Motor neuron (in vitro differentiated cells): Measurements from ENCODE around the gene LYVE1. TPM values are rescaled to one million over a fixed set of nuclear protein-coding genes. Genes with fewer than 3 reads are reported as not detected.

ENCODE experiments used
- ATAC-seq, 8 experiments: fragments of 200-7000 bp; cut with Tn5 transposase; replicated peaks in 6 of 8; 2 replicates each; pipeline ENCODE4 v1.8.0; 2021; ENCODE audit warnings: mild to moderate bottlenecking in 8 of 8, moderate library complexity in 8 of 8
- H3K27ac ChIP-seq, 2 donors: fragments of 250-450 bp; sonication (Bioruptor Pico); 2 replicates each; pipeline ENCODE4 v1.9.0; 2021; ENCODE audit warnings: antibody characterized with exemption in 2 of 2, mild to moderate bottlenecking in 2 of 2, moderate library complexity in 1 of 2
- H3K4me1 ChIP-seq, 2 donors: fragments of 250-450 bp; sonication (Bioruptor Pico); replicated peaks in 1 of 2; 2 replicates each; pipeline ENCODE4 v1.6.1; 2021; ENCODE audit warnings: antibody characterized with exemption in 2 of 2, mild to moderate bottlenecking in 2 of 2, moderate library complexity in 1 of 2
- H3K4me3 ChIP-seq, 5 donors: fragments of 250-450 bp; sonication (Bioruptor Pico); 2 replicates each; pipeline ENCODE4 v1.9.0; 2021; ENCODE audit warnings: antibody characterized with exemption in 5 of 5, mild to moderate bottlenecking in 5 of 5, moderate library complexity in 4 of 5
- WGBS, 10 experiments: fragments of 450-650 bp; shearing (Covaris generic); methylation state at CpG; one replicate each; pipeline ENCODE4 v1.0.0; 2022; 5-methylcytosine and 5-hydroxymethylcytosine counted together
- in situ Hi-C, 9 experiments: fragments of 400-800 bp; cut with MboI; loops; one replicate each; pipeline ENCODE4 v1.15.0; 2021; ENCODE audit warnings: low sequenced_read_pairs in 9 of 9, low pct_unique_long_range_greater_than_20kb in 2 of 9; ENCODE audit not compliant: unreplicated experiment in 9 of 9
- total RNA-seq, 8 experiments: library from RNA; unstranded; fragments of 300-600 nt; gene quantifications; 2 replicates each; pipeline versions ENCODE4 v1.2.3 to v1.2.4, GENCODE V29; 2022

Gene LYVE1
- under 1 TPM in 7 of 8 experiments, not detected in 1; 0.09 to 1.00 (median 0.24) TPM for total RNA-seq

GRCh38 chr11:10568486-10568941 is at the start of gene LYVE1:
Gene LYVE1 (minus strand): TSS chr11:10568665. CDS start chr11:10568532, 133 bp downstream.
- Histone ChIP-seq H3K4me3 (no peak within 1 kb of the TSS), H3K27ac (no peak within 1 kb of the TSS), H3K4me1 (no peaks in the 10 kb centered on the region)
- in situ Hi-C loops = no loop called here
- WGBS, 10 experiments = 56 to 100% (median 77%) methylated on average over 1 to 5 of the region's 7 CpGs; no CpG with 5 or more reads in 1 of the 10 experiments
- no peak for ATAC-seq

GRCh38 chr11:10617551-10617950 is 49.1 kb upstream of the LYVE1 start:
- H3K4me1 ChIP-seq = no peaks in the 10 kb centered on the region
- WGBS, 10 experiments = 20 to 100% (median 88%) methylated on average over 1 of the region's 1 CpG; no CpG with 5 or more reads in 1 of the 10 experiments
- no peak overlapping the region for H3K27ac ChIP-seq
- no peak overlapping the region for H3K4me3 ChIP-seq
- in situ Hi-C loops = no loop called here
- ATAC-seq = no peak

GRCh38 chr11:10611979-10612862 is 43.8 kb upstream of the LYVE1 start:
- no peak overlapping the region for H3K27ac ChIP-seq
- H3K4me1 ChIP-seq = no peaks in the 10 kb centered on the region
- in situ Hi-C loops = no loop called here
- H3K4me3 ChIP-seq = no peak overlapping the region
- WGBS, 10 experiments = 62 to 89% (median 85%) methylated on average over 4 to 9 of the region's 9 CpGs; no CpG with 5 or more reads in 2 of the 10 experiments
- ATAC-seq = no peak

- ATAC-seq = no peak
- H3K4me3 ChIP-seq = no peak overlapping the region
- 74 to 100% (median 95%) methylated on average over 1 to 3 of the region's 3 CpGs; no CpG with 5 or more reads in 4 of the 10 experiments for WGBS, 10 experiments
- H3K4me1 ChIP-seq = peaks cover 5 to 6% of the 10 kb centered on the region in 2 donors
- in situ Hi-C loops = no loop called here
- H3K27ac ChIP-seq = no peak overlapping the region
These were observed 41.2 kb upstream of the LYVE1 start for GRCh38 chr11:10609636-10610035.

GRCh38 chr11:10608584-10608983 is 40.1 kb upstream of the LYVE1 start:
- peaks cover 5 to 6% of the 10 kb centered on the region in 2 donors for H3K4me1 ChIP-seq
- H3K4me3 ChIP-seq = no peak overlapping the region
- in situ Hi-C loops = no loop called here
- ATAC-seq = no peak
- H3K27ac ChIP-seq = no peak overlapping the region

- Histone ChIP-seq H3K27ac (no peak overlapping the region), H3K4me1 (peaks cover 5 to 6% of the 10 kb centered on the region in 2 donors), H3K4me3 (no peak overlapping the region)
- 0 to 100% (median 67%) methylated on average over 1 to 4 of the region's 6 CpGs; no CpG with 5 or more reads in 3 of the 10 experiments for WGBS, 10 experiments
- peak in 3 of 8 experiments; percentile 76 to 88 (median 81) for ATAC-seq
- in situ Hi-C loops = no loop called here
These were observed 39.1 kb upstream of the LYVE1 start for GRCh38 chr11:10607462-10608132.

GRCh38 chr11:10606536-10607208 is 38.2 kb upstream of the LYVE1 start:
- no peak for ATAC-seq
- H3K4me1 ChIP-seq = peaks cover 5 to 6% of the 10 kb centered on the region in 2 donors
- WGBS, 10 experiments = 56 to 100% (median 93%) methylated on average over 1 to 6 of the region's 6 CpGs; no CpG with 5 or more reads in 2 of the 10 experiments
- H3K4me3 ChIP-seq = no peak overlapping the region
- in situ Hi-C loops = no loop called here
- no peak overlapping the region for H3K27ac ChIP-seq

GRCh38 chr11:10605941-10606381 is 37.5 kb upstream of the LYVE1 start:
- 27 to 77% (median 42%) methylated on average over 3 to 6 of the region's 6 CpGs; no CpG with 5 or more reads in 5 of the 10 experiments for WGBS, 10 experiments
- in situ Hi-C loops = no loop called here
- ATAC-seq = peak in 7 of 8 experiments; percentile 31 to 70 (median 65)
- no peak overlapping the region for H3K4me3 ChIP-seq
- peaks cover 5 to 6% of the 10 kb centered on the region in 2 donors for H3K4me1 ChIP-seq
- H3K27ac ChIP-seq = no peak overlapping the region

- 73 to 100% (median 93%) methylated on average over 1 to 3 of the region's 3 CpGs for WGBS, 10 experiments
- peaks cover 5 to 6% of the 10 kb centered on the region in 2 donors for H3K4me1 ChIP-seq
- ATAC-seq = no peak
- in situ Hi-C loops = no loop called here
- H3K27ac ChIP-seq = no peak overlapping the region
- no peak overlapping the region for H3K4me3 ChIP-seq
These were observed 36.3 kb upstream of the LYVE1 start for GRCh38 chr11:10604798-10605197.

GRCh38 chr11:10604340-10604748 is 35.9 kb upstream of the LYVE1 start:
- 36 to 100% (median 70%) methylated on average over 1 to 6 of the region's 9 CpGs; no CpG with 5 or more reads in 1 of the 10 experiments for WGBS, 10 experiments
- Histone ChIP-seq H3K27ac (no peak overlapping the region), H3K4me3 (no peak overlapping the region), H3K4me1 (peaks cover 5 to 6% of the 10 kb centered on the region in 2 donors)
- in situ Hi-C loops = no loop called here
- peak in 1 of 8 experiments; percentile 14 for ATAC-seq

GRCh38 chr11:10603721-10604297 is 35.3 kb upstream of the LYVE1 start:
- in situ Hi-C loops = no loop called here
- Histone ChIP-seq H3K4me1 (peaks cover 5 to 6% of the 10 kb centered on the region in 2 donors), H3K4me3 (no peak overlapping the region), H3K27ac (no peak overlapping the region)
- ATAC-seq = no peak
- 64 to 93% (median 88%) methylated on average over 2 to 3 of the region's 5 CpGs; no CpG with 5 or more reads in 6 of the 10 experiments for WGBS, 10 experiments

GRCh38 chr11:10602945-10603344 is 34.5 kb upstream of the LYVE1 start:
- no peak for ATAC-seq
- in situ Hi-C loops = no loop called here
- Histone ChIP-seq H3K4me3 (no peak overlapping the region), H3K4me1 (peaks cover 5 to 6% of the 10 kb centered on the region in 2 donors), H3K27ac (no peak overlapping the region)
- 80 to 100% (median 96%) methylated on average over 1 to 9 of the region's 12 CpGs; no CpG with 5 or more reads in 5 of the 10 experiments for WGBS, 10 experiments
